Lower lobe of right lung (tissue), 2 donors: ENCODE data around the gene SPATA21. TPM values are rescaled to one million over a fixed set of nuclear protein-coding genes. Genes with fewer than 3 reads are reported as not detected.

ENCODE experiments used
- ATAC-seq, 2 donors: fragments of 200-7000 bp; cut with Tn5 transposase; one replicate each; pipeline ENCODE4 v1.9.1; 2020 to 2022; ENCODE audit warnings: mild to moderate bottlenecking in 2 of 2, moderate library complexity in 2 of 2
- DNase-seq: peaks from one replicate; pipeline ENCODE4 v3.0.0-alpha.2; 2020
- H3K27ac ChIP-seq: fragments of 200-600 bp; one replicate; pipeline ENCODE4 v1.8.0; 2022
- H3K27me3 ChIP-seq: fragments of 200-600 bp; one replicate; pipeline ENCODE4 v1.8.0; 2022; ENCODE audit warnings: low read depth
- H3K36me3 ChIP-seq: fragments of 200-600 bp; one replicate; pipeline ENCODE4 v1.8.0; 2022; ENCODE audit warnings: mild to moderate bottlenecking
- H3K4me1 ChIP-seq: fragments of 200-600 bp; one replicate; pipeline ENCODE4 v1.8.0; 2022
- H3K4me3 ChIP-seq: fragments of 200-600 bp; one replicate; pipeline ENCODE4 v1.8.0; 2022; ENCODE audit warnings: mild to moderate bottlenecking
- H3K9me3 ChIP-seq: fragments of 200-600 bp; one replicate; pipeline ENCODE4 v1.8.0; 2022
- intact Hi-C: fragments of 100-400 bp; cut with DNase I; formaldehyde crosslinking; loops from one replicate; pipeline ENCODE4 v1.11.0; 2022
- total RNA-seq: library from RNA; stranded (reverse); fragmentation: NEBNext Ultra II Directional; extraction: Animal tissue kit (Norgen Biotek cat#: 25700); gene quantifications from one replicate; pipeline ENCODE4 v1.2.1, GENCODE V29; 2021
- TF ChIP-seq, protein P1 (sequence below): fragments of 200-600 bp; IDR thresholded peaks from one replicate; pipeline ENCODE4 v1.8.0; 2022; ENCODE audit warnings: antibody characterized with exemption, mild to moderate bottlenecking
- donor health status: DM: no; HTN: yes; CAD: no; lungs with severe emphysema.

SPATA21 gene
- total RNA-seq, 1 donor from 2014 or later, result not detected

DNA sequence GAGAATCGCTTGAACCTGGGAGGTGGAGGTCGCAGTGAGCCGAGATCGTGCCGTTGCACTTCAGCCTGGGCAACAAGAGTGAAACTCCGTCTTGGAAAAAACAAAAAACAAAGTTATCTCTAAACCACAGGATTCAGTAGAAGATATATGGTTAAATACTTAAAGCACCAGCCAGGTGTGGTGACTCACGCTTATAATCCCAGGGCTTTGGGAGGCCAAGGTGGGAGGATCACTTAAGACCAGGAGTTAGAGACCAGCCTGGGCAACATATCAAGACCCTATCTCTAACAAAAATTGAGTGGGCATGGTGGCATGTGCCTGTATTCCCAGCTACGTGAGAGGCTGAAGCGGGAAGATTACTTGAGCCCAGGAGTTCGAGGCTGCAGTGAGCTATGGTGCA, 8.9 kb upstream of the SPATA21 start:
- Histone ChIP-seq H3K36me3 (peaks cover 87% of the 10 kb centered on the region), H3K27me3 (no peaks in the 10 kb centered on the region), H3K27ac (no peak overlapping the region), H3K4me3 (no peak overlapping the region), H3K4me1 (peaks cover 40% of the 10 kb centered on the region), H3K9me3 (no peaks in the 10 kb centered on the region)
- DNase-seq (no peak), ATAC-seq (no peak)
- TF ChIP-seq, protein P1, sequence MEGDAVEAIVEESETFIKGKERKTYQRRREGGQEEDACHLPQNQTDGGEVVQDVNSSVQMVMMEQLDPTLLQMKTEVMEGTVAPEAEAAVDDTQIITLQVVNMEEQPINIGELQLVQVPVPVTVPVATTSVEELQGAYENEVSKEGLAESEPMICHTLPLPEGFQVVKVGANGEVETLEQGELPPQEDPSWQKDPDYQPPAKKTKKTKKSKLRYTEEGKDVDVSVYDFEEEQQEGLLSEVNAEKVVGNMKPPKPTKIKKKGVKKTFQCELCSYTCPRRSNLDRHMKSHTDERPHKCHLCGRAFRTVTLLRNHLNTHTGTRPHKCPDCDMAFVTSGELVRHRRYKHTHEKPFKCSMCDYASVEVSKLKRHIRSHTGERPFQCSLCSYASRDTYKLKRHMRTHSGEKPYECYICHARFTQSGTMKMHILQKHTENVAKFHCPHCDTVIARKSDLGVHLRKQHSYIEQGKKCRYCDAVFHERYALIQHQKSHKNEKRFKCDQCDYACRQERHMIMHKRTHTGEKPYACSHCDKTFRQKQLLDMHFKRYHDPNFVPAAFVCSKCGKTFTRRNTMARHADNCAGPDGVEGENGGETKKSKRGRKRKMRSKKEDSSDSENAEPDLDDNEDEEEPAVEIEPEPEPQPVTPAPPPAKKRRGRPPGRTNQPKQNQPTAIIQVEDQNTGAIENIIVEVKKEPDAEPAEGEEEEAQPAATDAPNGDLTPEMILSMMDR, result no peak
- intact Hi-C loops, result no loop called here

DNA sequence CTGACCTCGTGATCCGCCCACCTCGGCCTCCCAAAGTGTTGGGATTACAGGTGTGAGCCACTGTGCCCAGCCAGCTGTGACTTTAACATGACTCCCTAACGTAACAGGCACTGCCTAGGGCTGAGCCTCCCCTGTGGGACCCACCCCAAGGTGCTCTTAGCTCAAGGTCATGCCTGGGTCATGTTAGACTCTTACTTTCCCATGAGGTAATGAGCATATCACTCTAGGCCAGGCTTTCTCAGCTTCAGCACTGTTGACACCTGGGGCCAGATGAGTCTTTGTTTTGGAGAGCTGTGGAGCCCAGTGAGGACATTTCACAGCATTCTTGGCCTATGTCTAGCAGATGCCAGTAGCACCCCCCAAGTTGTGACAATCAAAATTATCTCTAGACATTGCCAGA, 7.8 kb upstream of the SPATA21 start:
- no peak overlapping the region for H3K27ac ChIP-seq
- no peak for ATAC-seq
- H3K4me3 ChIP-seq, result no peak overlapping the region
- H3K4me1 ChIP-seq, result peaks cover 43% of the 10 kb centered on the region
- no peak for DNase-seq
- peaks cover 76% of the 10 kb centered on the region for H3K36me3 ChIP-seq
- H3K9me3 ChIP-seq, result no peaks in the 10 kb centered on the region
- H3K27me3 ChIP-seq, result no peaks in the 10 kb centered on the region
- intact Hi-C loops, result no loop called here
- TF ChIP-seq, protein P1, result no peak

DNA sequence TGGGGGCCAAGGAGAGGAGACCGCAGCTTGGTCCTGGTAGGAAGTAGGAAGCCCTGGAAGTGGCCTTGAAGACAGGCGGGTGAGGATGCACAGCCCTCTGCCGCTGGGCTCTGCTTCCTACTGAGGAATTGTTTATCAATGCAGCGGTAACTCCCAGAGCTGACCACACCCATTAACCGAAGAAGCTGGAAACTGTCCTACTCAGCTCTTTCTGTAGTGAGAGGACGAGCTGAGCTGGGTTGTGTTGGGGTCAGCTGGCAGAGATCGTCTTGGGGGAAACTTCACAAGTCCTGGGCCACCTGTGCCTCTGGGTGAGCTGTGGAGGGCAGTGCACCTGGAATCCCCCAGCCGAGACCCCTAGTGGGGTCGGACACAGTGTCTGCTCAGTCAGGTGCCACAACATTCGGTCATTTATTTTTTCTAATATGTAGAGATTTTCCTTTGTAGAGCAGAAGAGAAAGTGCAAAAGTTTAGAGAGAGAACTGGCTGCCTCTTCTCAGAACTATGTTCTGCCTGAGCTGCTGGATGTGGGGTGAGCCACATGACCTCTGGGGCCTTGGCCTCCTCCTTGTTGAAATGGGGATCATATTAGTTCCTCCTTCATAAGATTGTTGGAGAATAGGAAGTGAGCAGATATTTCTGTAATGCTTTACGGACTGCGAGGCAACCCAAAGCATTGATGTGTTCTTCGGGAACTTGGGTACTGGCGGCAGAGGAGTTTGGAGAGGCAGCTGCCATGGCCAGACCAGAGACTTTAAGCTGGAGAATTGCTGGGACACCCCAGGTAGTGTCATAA, 6.9 kb upstream of the SPATA21 start:
- TF ChIP-seq, protein P1, result no peak
- H3K4me3 ChIP-seq, result peak overlapping the region; percentile 9
- H3K36me3 ChIP-seq, result peaks cover 68% of the 10 kb centered on the region
- H3K9me3 ChIP-seq, result no peaks in the 10 kb centered on the region
- H3K27ac ChIP-seq, result peak overlapping the region; percentile 37
- H3K27me3 ChIP-seq, result no peaks in the 10 kb centered on the region
- peak in 1 of 2 donors; percentile 27 for ATAC-seq
- intact Hi-C loops, result no loop called here
- peaks cover 46% of the 10 kb centered on the region for H3K4me1 ChIP-seq
- no peak for DNase-seq

DNA sequence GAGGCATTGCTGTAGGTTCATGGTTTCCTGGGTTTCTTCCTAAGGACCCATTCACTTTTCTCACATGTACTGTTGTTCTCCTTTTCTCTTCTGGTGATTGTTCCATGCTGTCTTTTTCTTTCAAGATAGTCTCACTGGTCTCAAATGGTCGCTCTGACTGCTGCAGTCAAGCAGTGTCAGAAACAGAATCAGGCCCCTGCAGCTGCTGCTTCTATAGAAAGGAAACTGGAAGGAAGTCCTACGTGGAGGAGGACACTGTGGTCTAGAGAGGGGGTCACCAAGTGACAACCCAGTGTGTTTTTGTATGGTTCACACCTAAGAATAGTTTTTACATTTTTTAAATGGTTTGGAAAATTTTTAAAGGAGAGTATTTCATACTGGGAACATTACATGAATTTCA, 5.7 kb upstream of the SPATA21 start:
- DNase-seq, result no peak
- H3K4me1 ChIP-seq, result peaks cover 46% of the 10 kb centered on the region
- H3K4me3 ChIP-seq, result no peak overlapping the region
- H3K9me3 ChIP-seq, result no peaks in the 10 kb centered on the region
- intact Hi-C loops, result no loop called here
- peaks cover 55% of the 10 kb centered on the region for H3K36me3 ChIP-seq
- ATAC-seq, result no peak
- TF ChIP-seq, protein P1, result no peak
- H3K27me3 ChIP-seq, result no peaks in the 10 kb centered on the region
- peak overlapping the region; percentile 41 for H3K27ac ChIP-seq

DNA sequence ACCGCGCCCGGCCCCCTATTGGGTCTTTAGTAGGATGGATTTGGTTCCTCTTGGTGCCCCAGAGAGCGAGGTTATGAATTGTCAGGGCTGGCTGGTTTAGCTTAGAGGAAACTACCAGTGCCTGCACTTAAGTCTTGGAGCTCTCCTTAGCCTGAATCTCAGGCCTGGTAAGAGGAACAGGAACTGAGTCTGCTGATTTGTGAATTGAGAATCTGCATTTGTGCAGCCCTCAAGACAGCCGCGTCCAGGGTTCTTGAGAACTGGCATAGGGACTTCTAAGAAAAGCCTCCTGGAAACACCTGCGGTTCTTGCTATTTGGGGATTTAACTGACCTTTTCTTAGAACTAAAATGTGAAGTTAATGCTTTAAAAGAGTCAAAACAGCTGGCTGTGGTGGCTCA, 5.0 kb upstream of the SPATA21 start:
- Histone ChIP-seq H3K4me3 (peak overlapping the region; percentile 100), H3K27ac (peak overlapping the region; percentile 41)

More for the DNA sequence above, 5.0 kb upstream of the SPATA21 start:
- Histone ChIP-seq H3K27me3 (no peaks in the 10 kb centered on the region), H3K36me3 (peaks cover 49% of the 10 kb centered on the region), H3K4me1 (peaks cover 46% of the 10 kb centered on the region), H3K9me3 (no peaks in the 10 kb centered on the region)
- intact Hi-C loops, result no loop called here
- TF ChIP-seq, protein P1, result no peak
- DNase-seq, result no peak
- ATAC-seq, result no peak
